Lower leg skin (tissue), 4 donors: ENCODE results near the gene LIPE. TPM values are rescaled to one million over a fixed set of nuclear protein-coding genes. Genes with fewer than 3 reads are reported as not detected.

Source experiments
- DNase-seq, 2 donors: peaks; one replicate each; pipeline ENCODE4 v3.0.0-alpha.2; 2019; ENCODE audit warnings: low spot score in 2 of 2
- H3K4me3 ChIP-seq: fragments of 200-600 bp; sonication (generic); 2 replicates; pipeline ENCODE4 v1.5.1; 2017; ENCODE audit warnings: mild to moderate bottlenecking, low read depth; ENCODE audit not compliant: poor library complexity, severe bottlenecking
- POLR2A ChIP-seq, 2 donors: fragments of 450-650 bp; IDR thresholded peaks; one replicate each; pipeline ENCODE4 v1.6.1; 2016 to 2017; ENCODE audit warnings: antibody characterized with exemption in 2 of 2, mild to moderate bottlenecking in 1 of 2, moderate library complexity in 1 of 2
- WGBS, 2 donors: methylation state at CpG; one replicate each; pipeline ENCODE4 v1.1.5; 2018; 5-methylcytosine and 5-hydroxymethylcytosine counted together
- intact Hi-C: fragments of 100-400 bp; cut with DNase I; formaldehyde crosslinking; loops from one replicate; pipeline ENCODE4 v1.15.0; 2023; ENCODE audit warnings: low total_unique reads
- total RNA-seq, 4 donors: library from RNA; depleted of rRNA; stranded (reverse); fragments of >200 nt; gene quantifications; one replicate each; pipeline ENCODE4 v1.1.0, GENCODE V29; 2016
- TF ChIP-seq, protein P1 (sequence below), 3 donors: fragments of 450-650 bp; IDR thresholded peaks; one replicate each; pipeline ENCODE4 v1.5.1; 2016; ENCODE audit warnings: antibody characterized with exemption in 3 of 3, mild to moderate bottlenecking in 3 of 3, moderate library complexity in 2 of 3

The LIPE gene
- total RNA-seq, 4 donors from 2014 or later: 20.9 to 96.9 (median 55.9) TPM

DNA sequence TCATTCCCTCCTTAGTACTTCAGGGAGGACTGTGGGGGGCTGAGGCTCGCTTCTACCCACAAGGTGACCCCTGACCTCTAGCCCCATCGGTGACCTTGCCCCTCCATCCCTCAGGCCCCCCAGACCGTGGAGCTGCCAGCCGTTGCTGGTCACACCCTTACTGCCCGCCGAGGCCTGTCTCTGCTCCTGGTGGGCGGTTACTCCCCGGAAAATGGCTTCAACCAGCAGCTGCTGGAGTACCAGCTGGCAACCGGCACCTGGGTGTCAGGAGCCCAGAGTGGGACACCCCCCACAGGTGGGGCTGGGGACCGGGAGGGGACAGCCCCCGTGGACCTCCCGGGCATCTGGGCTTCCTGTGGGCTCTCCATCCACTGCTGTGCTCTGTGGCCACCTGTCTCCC lies 69.9 kb downstream of the LIPE start:
- TF ChIP-seq POLR2A (IDR thresholded peaks at IDR 0.05): no peak
- TF ChIP-seq, protein P1, sequence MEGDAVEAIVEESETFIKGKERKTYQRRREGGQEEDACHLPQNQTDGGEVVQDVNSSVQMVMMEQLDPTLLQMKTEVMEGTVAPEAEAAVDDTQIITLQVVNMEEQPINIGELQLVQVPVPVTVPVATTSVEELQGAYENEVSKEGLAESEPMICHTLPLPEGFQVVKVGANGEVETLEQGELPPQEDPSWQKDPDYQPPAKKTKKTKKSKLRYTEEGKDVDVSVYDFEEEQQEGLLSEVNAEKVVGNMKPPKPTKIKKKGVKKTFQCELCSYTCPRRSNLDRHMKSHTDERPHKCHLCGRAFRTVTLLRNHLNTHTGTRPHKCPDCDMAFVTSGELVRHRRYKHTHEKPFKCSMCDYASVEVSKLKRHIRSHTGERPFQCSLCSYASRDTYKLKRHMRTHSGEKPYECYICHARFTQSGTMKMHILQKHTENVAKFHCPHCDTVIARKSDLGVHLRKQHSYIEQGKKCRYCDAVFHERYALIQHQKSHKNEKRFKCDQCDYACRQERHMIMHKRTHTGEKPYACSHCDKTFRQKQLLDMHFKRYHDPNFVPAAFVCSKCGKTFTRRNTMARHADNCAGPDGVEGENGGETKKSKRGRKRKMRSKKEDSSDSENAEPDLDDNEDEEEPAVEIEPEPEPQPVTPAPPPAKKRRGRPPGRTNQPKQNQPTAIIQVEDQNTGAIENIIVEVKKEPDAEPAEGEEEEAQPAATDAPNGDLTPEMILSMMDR (IDR thresholded peaks at IDR 0.05): no peak
- 89 to 96% methylated on average over 9 to 12 of the region's 12 CpGs for WGBS, 2 donors

DNA sequence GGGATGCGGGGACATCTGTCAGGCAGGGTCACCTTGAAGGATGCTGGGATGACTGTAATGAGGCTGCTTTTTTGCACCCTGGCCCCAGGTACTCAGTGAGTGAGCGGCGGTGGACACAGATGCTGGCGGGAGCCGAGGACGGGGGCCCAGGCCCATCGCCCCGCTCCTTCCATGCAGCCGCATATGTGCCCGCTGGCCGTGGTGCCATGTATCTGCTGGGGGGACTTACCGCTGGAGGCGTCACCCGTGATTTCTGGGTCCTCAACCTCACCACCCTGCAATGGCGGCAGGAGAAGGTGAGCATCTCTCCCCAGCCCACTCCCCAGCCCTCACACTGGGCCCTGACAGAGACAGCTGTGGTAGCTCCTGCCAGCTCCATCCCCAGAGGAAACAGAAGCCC lies 70.5 kb downstream of the LIPE start:
- no peak overlapping the region for H3K4me3 ChIP-seq
- DNase-seq: no peak
- TF ChIP-seq, protein P1 (IDR thresholded peaks at IDR 0.05): no peak
- no peak for TF ChIP-seq POLR2A (IDR thresholded peaks at IDR 0.05)
- intact Hi-C loops: no loop called here
- WGBS, 2 donors: 97 to 98% methylated on average over 13 to 15 of the region's 15 CpGs

More for the DNA sequence above, 69.9 kb downstream of the LIPE start:
- no peak overlapping the region for H3K4me3 ChIP-seq
- no peak for DNase-seq
- intact Hi-C loops: no loop called here

DNA sequence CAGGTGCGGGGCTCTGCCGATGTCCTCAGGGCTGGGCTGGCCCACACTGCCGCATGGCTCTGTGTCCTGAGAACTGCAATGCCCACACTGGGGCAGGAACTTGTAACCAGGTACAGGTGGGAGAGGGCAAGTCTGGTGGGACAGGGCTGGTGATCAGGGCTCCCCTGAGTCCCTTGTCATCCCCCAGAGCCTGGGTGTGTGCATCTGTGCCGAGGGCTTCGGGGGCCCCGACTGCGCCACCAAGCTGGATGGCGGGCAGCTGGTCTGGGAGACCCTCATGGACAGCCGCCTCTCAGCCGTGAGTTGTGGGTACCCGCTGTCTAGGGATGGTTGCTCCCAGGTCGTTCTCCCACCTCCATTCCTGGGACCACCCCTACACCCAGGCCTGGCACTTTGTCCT lies 71.3 kb downstream of the LIPE start:
- intact Hi-C loops: no loop called here
- no peak for DNase-seq
- WGBS, 2 donors: 92 to 100% methylated on average over 2 to 8 of the region's 12 CpGs
- no peak overlapping the region for H3K4me3 ChIP-seq
- TF ChIP-seq, protein P1 (IDR thresholded peaks at IDR 0.05): no peak
- TF ChIP-seq POLR2A (IDR thresholded peaks at IDR 0.05): no peak

DNA sequence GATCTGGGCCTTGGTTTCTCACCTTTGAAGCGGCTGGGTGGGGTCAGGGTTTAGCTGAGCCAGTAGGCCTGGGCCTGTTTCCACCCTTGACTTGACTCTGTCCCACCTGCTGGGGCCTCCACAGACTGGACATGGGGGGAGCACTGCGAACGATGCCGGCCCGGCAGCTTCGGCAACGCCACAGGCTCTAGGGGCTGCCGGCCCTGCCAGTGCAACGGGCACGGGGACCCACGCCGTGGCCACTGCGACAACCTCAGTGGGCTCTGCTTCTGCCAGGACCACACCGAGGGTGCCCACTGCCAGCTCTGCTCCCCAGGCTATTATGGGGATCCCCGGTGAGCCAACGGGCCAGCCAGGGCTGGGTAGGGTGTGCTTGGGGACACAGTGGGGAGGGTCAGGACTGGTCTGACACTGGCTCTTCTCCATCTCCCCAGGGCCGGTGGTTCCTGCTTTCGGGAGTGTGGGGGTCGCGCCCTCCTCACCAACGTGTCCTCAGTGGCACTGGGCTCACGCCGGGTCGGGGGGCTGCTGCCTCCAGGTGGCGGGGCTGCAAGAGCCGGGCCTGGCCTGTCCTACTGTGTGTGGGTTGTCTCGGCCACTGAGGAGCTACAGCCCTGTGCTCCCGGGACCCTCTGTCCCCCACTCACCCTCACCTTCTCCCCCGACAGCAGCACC lies 73.7 kb downstream of the LIPE start:
- no peak for DNase-seq
- WGBS, 2 donors: 91 to 95% methylated on average over 13 to 18 of the region's 29 CpGs
- intact Hi-C loops: no loop called here
- no peak overlapping the region for H3K4me3 ChIP-seq
- TF ChIP-seq, protein P1 (IDR thresholded peaks at IDR 0.05): no peak
- no peak for TF ChIP-seq POLR2A (IDR thresholded peaks at IDR 0.05)

DNA sequence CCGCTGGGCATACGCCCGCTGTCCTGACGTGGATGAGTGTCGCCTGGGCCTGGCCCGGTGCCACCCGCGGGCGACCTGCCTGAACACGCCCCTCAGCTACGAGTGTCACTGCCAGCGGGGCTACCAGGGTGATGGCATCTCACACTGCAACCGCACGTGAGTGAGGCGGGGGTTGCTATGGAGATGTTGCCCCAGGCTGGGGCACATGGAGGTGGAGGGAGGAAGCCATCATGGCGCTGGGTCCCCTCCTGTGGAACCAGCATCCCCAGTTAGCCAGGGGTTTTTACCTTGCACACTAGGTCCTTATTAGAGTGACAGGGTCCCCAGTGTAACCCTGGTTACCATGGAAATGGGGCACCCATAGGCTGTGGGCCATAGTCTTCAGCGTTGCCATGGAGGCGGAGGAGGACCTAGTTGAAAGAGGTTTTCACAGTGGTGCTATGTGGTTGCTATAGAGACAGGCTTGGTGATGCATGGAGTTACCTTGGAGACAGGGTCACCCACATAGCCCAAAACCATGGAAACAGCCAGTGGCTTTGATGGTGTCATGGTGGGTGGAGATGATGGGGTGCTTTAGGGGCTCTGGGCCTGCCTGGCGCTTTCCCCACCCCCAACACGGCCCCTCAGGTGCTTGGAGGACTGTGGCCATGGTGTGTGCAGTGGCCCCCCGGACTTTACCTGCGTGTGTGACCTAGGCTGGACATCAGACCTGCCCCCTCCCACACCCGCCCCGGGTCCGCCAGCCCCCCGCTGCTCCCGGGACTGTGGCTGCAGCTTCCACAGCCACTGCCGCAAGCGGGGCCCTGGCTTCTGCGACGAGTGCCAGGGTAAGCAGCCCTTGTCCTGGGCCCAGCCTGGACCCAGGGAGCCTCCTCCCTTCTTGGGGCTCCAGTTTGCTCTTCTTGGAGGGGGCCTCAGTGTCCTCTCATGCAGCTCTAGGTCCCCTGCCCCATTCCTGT lies 74.6 kb downstream of the LIPE start:
- TF ChIP-seq, protein P1 (IDR thresholded peaks at IDR 0.05): no peak
- no peak for TF ChIP-seq POLR2A (IDR thresholded peaks at IDR 0.05)
- 71 to 75% methylated on average over 23 to 27 of the region's 31 CpGs for WGBS, 2 donors
- intact Hi-C loops: no loop called here
- no peak overlapping the region for H3K4me3 ChIP-seq
- no peak for DNase-seq

Other genes starting within 250 kb of the LIPE start
- 100 to 1,000 TPM in 2 of 4 donors, 10 to 100 TPM in 2; 82.9 to 135 (median 93.5) TPM for gene DEDD2, start 209.7 kb downstream of the LIPE start, total RNA-seq
- 10 to 100 TPM in 1 of 4 donors, 1 to 10 TPM in 3; 6.9 to 10.7 (median 8.6) TPM for gene ZNF526, start 207.1 kb downstream of the LIPE start, total RNA-seq
- 10 to 100 TPM; 31.4 to 42.0 (median 34.1) TPM for gene GSK3A, start 184.8 kb downstream of the LIPE start, total RNA-seq
- gene ERF, start 172.3 kb downstream of the LIPE start, total RNA-seq: 10 to 100 TPM; 29.9 to 44.0 (median 36.9) TPM
- gene CIC, start 158.1 kb downstream of the LIPE start, total RNA-seq: 10 to 100 TPM; 57.8 to 90.0 (median 59.0) TPM
- gene PRR19, start 125.3 kb downstream of the LIPE start, total RNA-seq: under 1 TPM in 3 of 4 donors, not detected in 1; 0.23 to 0.30 (median 0.29) TPM
- gene PAFAH1B3, start 124.8 kb downstream of the LIPE start, total RNA-seq: 10 to 100 TPM in 3 of 4 donors, 1 to 10 TPM in 1; 4.3 to 18.4 (median 14.0) TPM
- under 1 TPM in 1 of 4 donors, not detected in 3; 0.88 TPM for gene TMEM145, start 114.1 kb downstream of the LIPE start, total RNA-seq
- gene MEGF8, start 101.8 kb downstream of the LIPE start, total RNA-seq: 10 to 100 TPM in 3 of 4 donors, 1 to 10 TPM in 1; 6.1 to 14.1 (median 12.0) TPM
- gene CNFN, start 37.1 kb downstream of the LIPE start, total RNA-seq: 100 to 1,000 TPM; 359 to 606 (median 493) TPM
- gene CXCL17, start 15.6 kb upstream of the LIPE start, total RNA-seq: under 1 TPM in 1 of 4 donors, not detected in 3; 0.69 TPM
- gene CEACAM1, start 101.1 kb upstream of the LIPE start, total RNA-seq: 1 to 10 TPM; 1.2 to 4.6 (median 2.7) TPM
- gene CEACAM8, start 167.5 kb upstream of the LIPE start, total RNA-seq: not detected